ENCODE results near the gene ARHGEF3.

The ARHGEF3 gene

GRCh38 chr3:56775445-56775837 lies 26.3 kb downstream of the ARHGEF3 start:
- Histone ChIP-seq H3K36me3 (ENCODE audit: insufficient read depth, low read length) (no peaks in the 10 kb centered on the region; the same call in 1 of the 2 replicates), H3K4me3 (ENCODE audit: low read depth, low read length, poor library complexity, severe bottlenecking) (no peak overlapping the region), H3K4me2 (ENCODE audit: low read length) (no peak overlapping the region), H3K4me1 (ENCODE audit: insufficient read depth, low read length, severe bottlenecking) (peaks cover 26% of the 10 kb centered on the region), H4K20me1 (ENCODE audit: insufficient read depth, low read length) (no peaks in the 10 kb centered on the region), H3K27ac (ENCODE audit: low read depth, low read length, poor library complexity, severe bottlenecking) (no peak overlapping the region), H3F3A (ENCODE audit: insufficient read depth, low read length) (no peaks in the 10 kb centered on the region), H3K27me3 (ENCODE audit: insufficient read depth, low read length) (no peaks in the 10 kb centered on the region), H3K9ac (ENCODE audit: low read length) (no peak overlapping the region), H3K79me2 (ENCODE audit: insufficient read depth, low read length) (no peaks in the 10 kb centered on the region), H3K9me3 (ENCODE audit: low read length) (no peaks in the 10 kb centered on the region), H3K9me2 (ENCODE audit: low read depth, low read length) (no peaks in the 10 kb centered on the region), H2AFZ (ENCODE audit: low read length) (no peak overlapping the region)
- TF ChIP-seq EZH2 (IDR thresholded peaks at IDR 0.05; ENCODE audit: borderline replicate concordance, low read length) (no peak), CTCF (IDR thresholded peaks at IDR 0.05; ENCODE audit: low read length) (no peak)

GRCh38 chr3:56773986-56774385 lies 27.8 kb downstream of the ARHGEF3 start:
- no peak overlapping the region for H3K9ac ChIP-seq (ENCODE audit: low read length)
- H2AFZ ChIP-seq (ENCODE audit: low read length), result no peak overlapping the region
- no peaks in the 10 kb centered on the region for H3K79me2 ChIP-seq (ENCODE audit: insufficient read depth, low read length)
- H4K20me1 ChIP-seq (ENCODE audit: insufficient read depth, low read length), result no peaks in the 10 kb centered on the region
- no peak overlapping the region for H3K4me3 ChIP-seq (ENCODE audit: low read depth, low read length, poor library complexity, severe bottlenecking)
- no peak overlapping the region for H3K4me2 ChIP-seq (ENCODE audit: low read length)
- no peaks in the 10 kb centered on the region for H3K27me3 ChIP-seq (ENCODE audit: insufficient read depth, low read length)
- no peaks in the 10 kb centered on the region for H3K9me3 ChIP-seq (ENCODE audit: low read length)
- H3K9me2 ChIP-seq (ENCODE audit: low read depth, low read length), result no peaks in the 10 kb centered on the region
- peaks cover 15% of the 10 kb centered on the region for H3K4me1 ChIP-seq (ENCODE audit: insufficient read depth, low read length, severe bottlenecking)
- H3F3A ChIP-seq (ENCODE audit: insufficient read depth, low read length), result no peaks in the 10 kb centered on the region
- no peaks in the 10 kb centered on the region; the same call in 1 of the 2 replicates for H3K36me3 ChIP-seq (ENCODE audit: insufficient read depth, low read length)
- no peak overlapping the region for H3K27ac ChIP-seq (ENCODE audit: low read depth, low read length, poor library complexity, severe bottlenecking)
- no peak for TF ChIP-seq EZH2 (IDR thresholded peaks at IDR 0.05; ENCODE audit: borderline replicate concordance, low read length)
- TF ChIP-seq CTCF (IDR thresholded peaks at IDR 0.05; ENCODE audit: low read length), result no peak

GRCh38 chr3:56772952-56773938 lies 28.5 kb downstream of the ARHGEF3 start:
- Histone ChIP-seq H3K9me3 (ENCODE audit: low read length) (no peaks in the 10 kb centered on the region), H3K4me1 (ENCODE audit: insufficient read depth, low read length, severe bottlenecking) (peaks cover 9% of the 10 kb centered on the region), H3F3A (ENCODE audit: insufficient read depth, low read length) (no peaks in the 10 kb centered on the region), H4K20me1 (ENCODE audit: insufficient read depth, low read length) (no peaks in the 10 kb centered on the region), H3K36me3 (ENCODE audit: insufficient read depth, low read length) (no peaks in the 10 kb centered on the region; the same call in 1 of the 2 replicates), H3K9me2 (ENCODE audit: low read depth, low read length) (no peaks in the 10 kb centered on the region), H3K27ac (ENCODE audit: low read depth, low read length, poor library complexity, severe bottlenecking) (no peak overlapping the region), H3K4me3 (ENCODE audit: low read depth, low read length, poor library complexity, severe bottlenecking) (no peak overlapping the region), H3K27me3 (ENCODE audit: insufficient read depth, low read length) (no peaks in the 10 kb centered on the region), H3K9ac (ENCODE audit: low read length) (no peak overlapping the region), H3K79me2 (ENCODE audit: insufficient read depth, low read length) (no peaks in the 10 kb centered on the region), H3K4me2 (ENCODE audit: low read length) (no peak overlapping the region), H2AFZ (ENCODE audit: low read length) (no peak overlapping the region)
- no peak for TF ChIP-seq CTCF (IDR thresholded peaks at IDR 0.05; ENCODE audit: low read length)
- no peak for TF ChIP-seq EZH2 (IDR thresholded peaks at IDR 0.05; ENCODE audit: borderline replicate concordance, low read length)
